ENCODE results near the gene HES2. TPM values are rescaled to one million over a fixed set of nuclear protein-coding genes. Genes with fewer than 3 reads are reported as not detected.

Gene HES2, protein sequence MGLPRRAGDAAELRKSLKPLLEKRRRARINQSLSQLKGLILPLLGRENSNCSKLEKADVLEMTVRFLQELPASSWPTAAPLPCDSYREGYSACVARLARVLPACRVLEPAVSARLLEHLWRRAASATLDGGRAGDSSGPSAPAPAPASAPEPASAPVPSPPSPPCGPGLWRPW
- total RNA-seq, result not detected

DNA sequence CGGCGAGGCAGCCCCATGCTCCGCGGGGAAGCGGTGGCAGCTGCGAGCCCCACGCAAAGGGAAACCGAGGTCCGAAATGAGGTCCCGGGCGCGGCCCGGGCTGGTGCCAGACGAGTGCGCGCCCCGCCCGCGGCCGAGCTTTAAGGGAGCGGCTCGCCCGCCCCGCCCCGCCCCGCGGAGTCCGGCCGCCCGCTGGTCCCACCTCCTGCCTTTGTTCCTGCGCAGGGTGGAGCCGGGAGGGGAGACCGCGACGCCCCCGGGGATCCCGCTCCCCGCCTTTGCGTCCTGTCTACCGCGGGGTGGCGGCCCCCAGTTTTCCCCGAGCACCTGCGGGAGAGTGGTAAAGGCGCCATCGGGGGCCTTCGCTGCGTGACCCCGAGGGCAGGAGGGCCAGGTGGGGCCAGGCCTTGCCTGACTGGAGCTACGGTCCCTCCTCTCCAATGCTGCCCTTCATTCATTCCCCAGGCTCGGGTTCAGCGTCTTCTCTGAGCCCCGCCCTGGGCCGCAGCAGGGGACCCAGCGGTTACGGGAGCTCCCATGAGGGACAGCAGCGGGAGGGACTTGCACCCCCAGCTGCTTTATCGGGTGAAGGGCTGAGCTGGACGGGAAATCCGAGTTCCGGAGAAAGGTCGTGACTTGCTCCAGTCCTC lies at the start of gene HES2:
HES2 (minus strand) TSS at position 116 of the 650 bp plus-strand sequence; CDS start at position 17, 99 bp downstream.
- Mint-ChIP-seq H3K27me3 (peaks cover 14 to 41% of the 10 kb centered on the region in 2 donors), H3K9me3 (no peaks in the 10 kb centered on the region), H3K4me1 (ENCODE audit: low read depth in 2 of 2) (peaks cover 0 to 7% of the 10 kb centered on the region in 2 donors), H3K4me3 (no peak within 1 kb of the TSS), H3K36me3 (no peaks in the 10 kb centered on the region), H3K27ac (no peak within 1 kb of the TSS)
- ATAC-seq, result peak in 1 of 2 donors; percentile 52
- no peak for DNase-seq (ENCODE audit: low spot score)

DNA sequence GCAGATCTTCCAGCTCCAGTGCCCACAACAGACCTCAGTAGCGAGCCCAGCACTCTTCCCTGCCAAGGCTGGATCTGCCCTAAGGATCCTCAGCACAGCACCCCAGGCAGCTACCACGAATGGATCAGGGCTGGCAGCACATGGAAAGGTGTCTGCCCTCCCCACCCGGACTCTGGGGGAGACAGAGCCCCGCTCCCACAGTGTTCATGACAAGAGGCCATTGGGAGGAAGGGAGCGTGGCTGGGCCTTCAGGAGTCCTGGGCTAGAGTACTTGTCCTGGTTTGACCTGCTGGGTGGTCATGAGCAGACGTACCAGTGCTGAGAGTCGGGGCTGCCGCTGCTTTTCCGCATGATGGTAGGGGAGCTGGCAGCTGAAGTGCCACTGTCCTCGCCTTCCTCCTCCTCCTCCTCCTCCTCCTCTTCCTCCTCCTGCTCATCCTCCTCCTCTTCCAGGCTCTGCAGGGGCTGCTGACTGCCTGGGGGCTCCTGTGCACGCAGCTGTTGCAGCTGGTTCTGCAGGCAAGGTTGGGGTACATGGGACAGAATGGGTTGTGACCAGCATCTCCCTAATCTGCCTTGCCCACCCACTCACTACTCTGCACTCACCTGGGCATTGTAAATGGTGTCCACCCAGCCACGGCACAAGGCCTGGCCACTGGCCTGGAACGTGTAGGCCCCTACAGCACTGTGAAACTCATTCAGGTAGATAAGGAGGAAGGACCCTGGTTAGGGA lies 49.2 kb upstream of the HES2 start:
- Mint-ChIP-seq H3K27me3 (peaks cover 0 to 6% of the 10 kb centered on the region in 2 donors), H3K36me3 (no peaks in the 10 kb centered on the region), H3K9me3 (no peaks in the 10 kb centered on the region), H3K4me3 (no peak overlapping the region), H3K27ac (no peak overlapping the region), H3K4me1 (ENCODE audit: low read depth in 2 of 2) (peaks cover 8 to 12% of the 10 kb centered on the region in 2 donors)
- DNase-seq (ENCODE audit: low spot score) (no peak), ATAC-seq (no peak)

DNA sequence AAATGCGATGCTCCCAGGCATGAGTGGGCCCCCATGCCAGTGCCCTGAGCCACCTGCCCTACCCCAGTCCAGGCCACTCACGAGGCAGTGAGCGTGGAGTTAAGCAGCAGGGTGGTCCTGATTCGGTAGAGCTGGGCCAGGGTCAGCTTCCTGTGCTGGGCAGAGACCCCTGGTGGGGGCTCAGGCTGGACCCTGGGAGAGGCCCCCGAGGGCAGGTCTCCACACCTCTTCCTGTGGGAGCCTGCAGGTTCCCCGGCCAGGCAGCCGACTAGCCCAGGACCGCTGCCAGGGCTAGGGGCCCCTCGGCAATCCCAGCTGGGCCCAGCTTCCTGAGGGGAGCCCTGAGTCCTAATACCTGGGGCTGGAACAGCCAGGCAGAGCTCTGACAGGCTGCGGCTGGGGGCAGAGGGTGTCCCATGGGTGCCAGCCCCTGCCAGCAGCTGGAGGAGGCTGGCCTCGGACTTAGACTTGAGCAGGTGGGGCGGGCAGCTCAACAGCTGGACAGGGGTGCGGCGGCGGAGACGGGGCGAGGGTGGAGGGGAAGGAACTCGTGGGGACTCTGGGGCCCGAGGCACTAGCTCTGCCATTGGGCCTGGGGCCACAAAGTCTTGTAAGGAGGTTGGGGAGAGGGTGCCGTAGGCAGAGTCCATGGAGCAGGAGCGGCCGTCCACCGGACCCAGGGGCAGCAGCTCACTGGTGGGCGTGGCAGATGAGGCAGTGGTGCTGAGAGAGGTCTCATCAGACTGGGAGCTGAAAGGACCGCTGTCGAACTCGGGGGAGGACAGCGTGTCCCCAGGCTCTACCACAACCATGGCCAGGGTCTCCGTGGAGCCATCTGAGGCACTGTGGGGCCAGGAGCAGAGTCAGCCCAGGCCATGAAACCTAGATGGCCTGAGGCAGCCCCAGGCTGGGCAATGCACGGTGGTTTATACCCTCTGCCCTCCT lies 48.3 kb upstream of the HES2 start:
- H3K27ac Mint-ChIP-seq, result no peak overlapping the region
- H3K9me3 Mint-ChIP-seq, result no peaks in the 10 kb centered on the region
- no peak overlapping the region for H3K4me3 Mint-ChIP-seq
- no peaks in the 10 kb centered on the region for H3K36me3 Mint-ChIP-seq
- peaks cover 0 to 6% of the 10 kb centered on the region in 2 donors for H3K27me3 Mint-ChIP-seq
- ATAC-seq, result no peak
- H3K4me1 Mint-ChIP-seq (ENCODE audit: low read depth in 2 of 2), result peaks cover 12 to 15% of the 10 kb centered on the region in 2 donors
- no peak for DNase-seq (ENCODE audit: low spot score)

DNA sequence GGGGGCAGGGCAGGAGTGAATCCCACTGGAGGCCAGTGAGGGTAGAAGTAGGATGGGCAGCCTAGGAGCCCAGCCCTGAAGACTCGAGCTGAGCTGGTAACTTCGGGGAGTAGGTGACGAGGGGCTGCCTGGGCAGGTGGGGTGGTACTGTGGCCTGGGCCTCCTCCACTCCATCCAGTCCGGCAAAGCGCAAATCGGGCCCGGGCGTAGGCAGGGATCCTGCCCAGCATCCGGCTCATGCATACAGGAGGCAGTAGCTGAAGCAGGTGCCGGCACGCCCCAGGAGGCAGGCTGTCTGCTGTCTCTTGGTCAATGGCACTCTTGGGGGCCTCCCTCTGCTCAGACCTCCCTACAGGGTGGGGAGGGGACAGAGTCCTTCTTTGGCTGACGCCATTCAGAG lies 47.5 kb upstream of the HES2 start:
- Mint-ChIP-seq H3K27me3 (peaks cover 0 to 6% of the 10 kb centered on the region in 2 donors), H3K4me1 (ENCODE audit: low read depth in 2 of 2) (peaks cover 13 to 20% of the 10 kb centered on the region in 2 donors), H3K27ac (no peak overlapping the region), H3K4me3 (no peak overlapping the region), H3K9me3 (no peaks in the 10 kb centered on the region), H3K36me3 (peaks cover 3% of the 10 kb centered on the region)
- DNase-seq (ENCODE audit: low spot score) (no peak), ATAC-seq (no peak)

DNA sequence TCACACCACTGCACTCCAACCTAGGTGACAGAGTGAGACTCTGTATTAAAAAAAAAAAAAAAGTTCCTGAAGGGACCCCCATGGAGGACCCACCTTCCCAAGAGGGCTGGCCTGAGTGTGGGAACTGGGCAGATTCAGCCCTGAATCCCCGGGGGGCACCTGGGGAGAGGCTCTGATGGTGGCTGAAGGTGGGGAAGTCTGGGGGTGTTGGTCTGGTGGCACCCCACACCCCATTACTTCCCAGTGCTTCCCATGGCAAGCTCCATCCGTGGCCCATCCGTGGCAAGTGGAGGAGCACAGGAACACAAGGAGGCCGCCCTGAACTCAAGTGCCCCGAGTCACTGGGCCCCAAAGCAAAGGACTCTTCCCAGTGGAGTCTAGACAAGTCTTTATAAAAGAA lies 47.0 kb upstream of the HES2 start:
- H3K4me1 Mint-ChIP-seq (ENCODE audit: low read depth in 2 of 2), result peaks cover 13 to 22% of the 10 kb centered on the region in 2 donors
- H3K27ac Mint-ChIP-seq, result no peak overlapping the region
- H3K27me3 Mint-ChIP-seq, result peaks cover 0 to 6% of the 10 kb centered on the region in 2 donors
- DNase-seq (ENCODE audit: low spot score) (no peak), ATAC-seq (no peak)
- no peak overlapping the region for H3K4me3 Mint-ChIP-seq
- H3K9me3 Mint-ChIP-seq, result no peaks in the 10 kb centered on the region
- H3K36me3 Mint-ChIP-seq, result peaks cover 5% of the 10 kb centered on the region

DNA sequence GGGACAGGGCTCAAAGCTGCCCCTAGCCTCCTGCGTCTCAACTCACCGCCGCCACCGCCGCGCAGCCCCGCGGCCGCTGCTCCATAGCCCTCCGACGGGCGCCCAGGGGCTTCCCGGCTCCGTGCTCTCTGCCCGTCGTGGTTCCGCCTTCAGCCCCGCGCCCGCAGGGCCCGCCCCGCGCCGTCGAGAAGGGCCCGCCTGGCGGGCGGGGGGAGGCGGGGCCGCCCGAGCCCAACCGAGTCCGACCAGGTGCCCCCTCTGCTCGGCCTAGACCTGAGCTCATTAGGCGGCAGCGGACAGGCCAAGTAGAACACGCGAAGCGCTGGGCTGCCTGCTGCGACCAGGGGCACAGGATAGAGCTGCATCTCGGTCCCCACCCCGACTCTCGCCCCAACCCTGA lies 46.3 kb upstream of the HES2 start, which contains the start of gene TNFRSF25:
TNFRSF25 (minus strand) TSS at position 151 of the 400 bp plus-strand sequence; CDS start at position 85, 66 bp downstream.
- Mint-ChIP-seq H3K27me3 (peaks cover 0 to 6% of the 10 kb centered on the region in 2 donors), H3K4me1 (ENCODE audit: low read depth in 2 of 2) (peaks cover 14 to 23% of the 10 kb centered on the region in 2 donors), H3K36me3 (peaks cover 5% of the 10 kb centered on the region), H3K27ac (peak within 1 kb of the TSS in 1 of 2 donors; percentile 88), H3K9me3 (no peaks in the 10 kb centered on the region), H3K4me3 (peak within 1 kb of the TSS; percentile 88)
- peak; percentile 45 to 78 for ATAC-seq
- DNase-seq (ENCODE audit: low spot score), result no peak

DNA sequence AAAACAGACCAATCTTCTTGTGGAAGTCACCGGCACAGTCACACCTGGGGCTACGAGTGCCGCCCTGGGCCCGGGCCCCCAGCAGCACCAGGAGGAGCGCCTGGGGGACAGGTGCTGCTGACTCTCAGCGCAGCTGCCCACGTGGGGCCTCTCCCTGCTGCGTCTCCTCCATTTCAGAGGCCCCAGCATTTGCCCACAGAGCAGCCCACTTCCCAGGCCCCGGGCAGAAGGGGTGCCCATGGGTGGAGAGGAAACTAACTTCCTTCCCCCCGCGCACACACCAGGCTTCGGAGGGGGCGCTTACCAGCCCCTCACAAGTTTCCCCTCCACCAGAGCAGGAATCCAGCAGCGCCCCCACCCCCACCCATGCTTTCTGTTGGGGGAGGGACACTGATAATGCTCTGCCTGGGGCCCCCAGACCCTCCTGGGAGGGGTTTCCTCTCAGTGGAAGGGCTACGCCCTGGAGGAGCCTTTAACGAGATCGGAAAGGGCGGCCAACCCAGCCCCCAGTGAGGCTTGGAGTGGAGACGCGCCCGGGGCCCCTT lies 45.8 kb upstream of the HES2 start:
- ATAC-seq, result no peak
- H3K4me1 Mint-ChIP-seq (ENCODE audit: low read depth in 2 of 2), result peaks cover 19 to 28% of the 10 kb centered on the region in 2 donors
- peaks cover 0 to 6% of the 10 kb centered on the region in 2 donors for H3K27me3 Mint-ChIP-seq
- no peak for DNase-seq (ENCODE audit: low spot score)
- H3K27ac Mint-ChIP-seq, result peak overlapping the region in 1 of 2 donors; percentile 88
- peaks cover 5% of the 10 kb centered on the region for H3K36me3 Mint-ChIP-seq
- H3K9me3 Mint-ChIP-seq, result no peaks in the 10 kb centered on the region
- H3K4me3 Mint-ChIP-seq, result peak overlapping the region; percentile 88

DNA sequence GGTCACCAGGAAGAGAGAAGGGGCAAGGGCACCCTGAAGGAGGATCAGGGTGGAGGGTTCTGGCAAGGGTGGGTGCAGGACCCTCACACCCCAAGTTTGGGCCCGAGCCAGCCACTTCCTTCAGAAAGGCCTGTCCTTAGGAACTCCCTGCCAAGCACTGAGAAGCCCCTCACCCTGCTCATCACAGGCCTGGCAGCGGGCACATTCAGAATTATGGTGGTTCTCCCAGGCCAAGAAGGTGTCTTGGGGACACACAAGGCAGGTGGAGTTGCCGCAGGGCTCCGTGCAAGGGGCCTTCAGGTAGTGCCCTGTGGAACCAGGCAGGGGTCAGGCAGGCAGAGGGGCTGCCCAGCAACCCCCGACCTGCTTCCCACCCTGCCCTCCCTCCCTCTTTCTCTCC lies 45.2 kb upstream of the HES2 start:
- Mint-ChIP-seq H3K4me1 (ENCODE audit: low read depth in 2 of 2) (peaks cover 23 to 32% of the 10 kb centered on the region in 2 donors), H3K36me3 (peaks cover 5% of the 10 kb centered on the region), H3K27ac (peak overlapping the region; percentile 70 to 88)

DNA sequence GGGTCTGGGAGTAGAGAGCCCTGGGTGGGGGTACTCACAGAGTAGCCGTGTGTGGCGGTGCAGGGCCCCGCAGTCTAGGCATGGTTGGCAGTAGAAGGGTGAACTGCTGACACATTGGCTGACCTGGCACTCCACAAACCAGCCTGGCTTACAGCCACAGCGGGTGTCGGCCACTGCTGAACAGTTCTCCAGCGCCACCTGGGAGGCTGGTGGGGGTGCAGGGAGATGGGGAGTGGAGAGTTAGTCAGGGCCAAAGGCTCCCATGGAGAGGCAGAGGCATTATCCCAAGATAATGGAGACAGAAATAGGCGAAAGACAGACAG lies 44.8 kb upstream of the HES2 start:
- Mint-ChIP-seq H3K4me3 (peak overlapping the region; percentile 88), H3K27me3 (peaks cover 0 to 6% of the 10 kb centered on the region in 2 donors), H3K9me3 (no peaks in the 10 kb centered on the region), H3K36me3 (peaks cover 5% of the 10 kb centered on the region), H3K27ac (peak overlapping the region; percentile 70 to 88), H3K4me1 (ENCODE audit: low read depth in 2 of 2) (peaks cover 26 to 35% of the 10 kb centered on the region in 2 donors)
- DNase-seq (ENCODE audit: low spot score), result no peak
- no peak for ATAC-seq

More for the DNA sequence above, 45.2 kb upstream of the HES2 start:
- DNase-seq (ENCODE audit: low spot score), result no peak
- Mint-ChIP-seq H3K9me3 (no peaks in the 10 kb centered on the region), H3K27me3 (peaks cover 0 to 6% of the 10 kb centered on the region in 2 donors), H3K4me3 (peak overlapping the region; percentile 88)
- no peak for ATAC-seq

DNA sequence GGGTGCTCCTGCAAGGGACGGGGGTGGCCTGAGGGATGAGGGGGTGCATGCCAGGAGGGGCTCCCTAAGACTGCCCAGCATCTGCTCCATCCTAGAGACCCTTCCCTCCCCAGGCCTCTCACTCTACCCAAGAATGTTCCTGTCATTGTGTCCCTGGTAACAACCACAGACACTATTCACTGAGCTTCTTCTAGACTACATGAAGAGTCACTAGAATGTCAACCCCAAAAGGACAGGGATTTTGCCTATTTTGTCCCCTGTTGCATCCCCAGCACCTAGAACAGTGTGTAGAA lies 43.3 kb upstream of the HES2 start:
- H3K36me3 Mint-ChIP-seq, result peaks cover 5% of the 10 kb centered on the region
- no peak for DNase-seq (ENCODE audit: low spot score)
- peaks cover 0 to 6% of the 10 kb centered on the region in 2 donors for H3K27me3 Mint-ChIP-seq
- peak overlapping the region; percentile 62 for H3K4me3 Mint-ChIP-seq
- H3K27ac Mint-ChIP-seq, result peak overlapping the region; percentile 94 to 98
- no peak for ATAC-seq
- H3K9me3 Mint-ChIP-seq, result no peaks in the 10 kb centered on the region
- peaks cover 29 to 38% of the 10 kb centered on the region in 2 donors for H3K4me1 Mint-ChIP-seq (ENCODE audit: low read depth in 2 of 2)

DNA sequence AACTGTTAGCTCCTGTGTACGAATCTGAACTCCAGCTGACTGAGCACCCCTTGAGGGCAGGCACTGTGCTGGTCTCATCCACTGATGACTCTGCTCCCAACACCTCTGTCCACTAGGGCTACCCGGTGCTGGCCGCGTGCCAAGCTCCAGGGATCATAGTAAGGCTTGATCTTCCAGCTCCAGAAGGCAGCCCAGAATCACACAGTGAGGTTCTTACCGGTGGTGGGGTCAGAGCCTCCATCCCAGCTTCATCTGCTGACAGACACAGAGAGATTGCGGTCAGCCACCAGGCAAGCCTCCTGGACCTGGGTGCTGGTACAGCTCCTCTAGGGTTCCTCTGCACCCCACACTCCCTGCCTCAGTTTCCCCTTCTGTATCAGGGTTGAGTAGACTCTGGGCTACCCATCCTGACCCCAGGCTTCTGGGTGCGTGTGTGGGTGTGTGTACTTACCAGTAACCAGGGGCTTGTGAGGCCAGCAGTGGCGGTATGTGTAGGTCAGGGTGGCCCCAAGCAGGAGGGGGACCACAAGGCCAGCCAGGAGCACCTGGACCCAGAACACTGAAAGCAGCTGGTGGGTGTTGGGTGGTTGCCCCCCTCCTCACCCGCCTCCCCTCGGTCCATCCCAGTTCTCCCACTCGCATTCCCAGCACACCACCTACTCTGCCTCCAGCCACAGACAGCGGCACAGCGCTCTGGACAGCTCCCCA lies 42.8 kb upstream of the HES2 start:
- Mint-ChIP-seq H3K27me3 (peaks cover 0 to 7% of the 10 kb centered on the region in 2 donors), H3K36me3 (peaks cover 5% of the 10 kb centered on the region), H3K4me3 (peak overlapping the region; percentile 62), H3K4me1 (ENCODE audit: low read depth in 2 of 2) (peaks cover 29 to 37% of the 10 kb centered on the region in 2 donors), H3K9me3 (no peaks in the 10 kb centered on the region), H3K27ac (peak overlapping the region; percentile 94 to 98)
- DNase-seq (ENCODE audit: low spot score) (no peak), ATAC-seq (no peak)

DNA sequence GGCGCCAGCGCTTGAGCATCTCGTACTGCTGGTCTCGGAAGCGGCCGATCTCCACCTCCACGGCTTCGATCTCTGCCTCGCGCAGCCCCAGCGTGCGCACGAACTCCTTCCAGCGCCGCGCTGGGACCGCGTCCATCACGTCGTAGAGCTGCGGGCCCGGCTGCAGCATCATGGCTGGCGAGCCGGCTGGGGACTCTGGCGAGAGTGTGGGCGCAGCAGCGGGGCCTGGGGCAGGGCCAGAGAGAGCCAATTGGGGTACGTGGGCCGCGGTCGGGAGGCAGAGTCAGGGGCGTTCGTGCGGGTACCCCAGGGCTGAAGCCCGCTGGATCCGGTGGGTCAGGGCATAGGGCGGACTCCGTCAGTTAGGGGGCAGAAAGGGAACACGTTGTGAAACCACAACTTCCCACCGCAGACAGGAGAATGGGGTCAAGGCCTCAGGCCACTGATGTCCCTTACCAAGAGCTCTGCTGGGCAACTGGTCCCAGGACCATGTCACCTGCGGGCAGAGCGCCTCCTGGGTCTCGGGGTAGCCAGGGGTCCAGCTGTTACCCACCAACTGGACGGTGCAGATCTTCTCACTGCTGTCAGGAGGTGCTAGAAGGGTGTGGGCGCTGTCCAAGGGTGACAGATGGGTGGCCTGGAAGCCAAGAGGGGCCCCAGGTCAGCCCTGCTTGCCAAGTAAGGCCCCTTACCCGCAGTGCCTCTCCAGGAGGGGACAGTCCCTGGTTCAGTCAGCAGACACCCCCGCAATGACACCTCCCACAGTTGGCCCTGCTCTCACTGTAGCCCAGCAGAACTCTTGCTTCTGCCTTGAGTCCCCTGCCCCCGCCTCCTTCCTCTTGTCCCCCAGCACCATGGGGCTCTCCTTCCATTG lies 42.1 kb upstream of the HES2 start:
- H3K36me3 Mint-ChIP-seq, result peaks cover 5% of the 10 kb centered on the region
- peak; percentile 24 to 29 for ATAC-seq
- peaks cover 29 to 35% of the 10 kb centered on the region in 2 donors for H3K4me1 Mint-ChIP-seq (ENCODE audit: low read depth in 2 of 2)
- no peak for DNase-seq (ENCODE audit: low spot score)
- H3K4me3 Mint-ChIP-seq, result peak overlapping the region; percentile 75
- H3K27ac Mint-ChIP-seq, result peak overlapping the region; percentile 94 to 98
- H3K9me3 Mint-ChIP-seq, result no peaks in the 10 kb centered on the region
- H3K27me3 Mint-ChIP-seq, result peaks cover 0 to 11% of the 10 kb centered on the region in 2 donors
